K562 (cell line): Measurements from ENCODE around the gene PCDH1. TPM values are rescaled to one million over a fixed set of nuclear protein-coding genes. Genes with fewer than 3 reads are reported as not detected.

ENCODE experiments used
- ATAC-seq: fragments of 200-7000 bp; cut with Tn5 transposase; 3 replicates; pipeline ENCODE4 v1.9.1; 2020; ENCODE audit warnings: moderate library complexity
- BruUV-seq: library from RNA; stranded (reverse); fragments of 400-500 nt; replicated peaks from 2 replicates; lab custom pipeline; 2021; lab: Mats Ljungman, UMichigan
- CTCF ChIA-PET: fragments of 300-600 bp; formaldehyde crosslinking; extraction: SDS; loops from one replicate; lab custom pipeline; 2021; ENCODE audit warnings: low intra/inter-chr PET ratio; lab: Yijun Ruan, JAX
- POLR2A ChIA-PET: fragments of 300-600, 350-650 bp; sonication (Branson Sonifier 250); formaldehyde crosslinking; extraction: SDS; loops from one replicate; lab custom pipeline; 2021; ENCODE audit warnings: antibody characterized with exemption, inconsistent platforms; lab: Yijun Ruan, JAX
- DNase-seq, 4 experiments: peaks; one replicate each; pipeline versions ENCODE4 v3.0.0 to v3.0.0-alpha.2; 2011 to 2018; ENCODE audit warnings: low spot score in 3 of 4, mixed read lengths in 3 of 4; ENCODE audit errors: extremely low read depth in 1 of 4
- FAIRE-seq: peaks from 2 replicates; lab custom pipeline; 2011; peaks lifted over from hg19 to GRCh38; lab: Jason Lieb, UNC
- H2AFZ ChIP-seq: 2 replicates; pipeline ENCODE4 v1.6.0; 2011; ENCODE audit warnings: low read depth, low read length, control low read depth, inconsistent platforms
- H3K27ac ChIP-seq: fragments of 200-600 bp; 3 replicates; pipeline ENCODE4 v1.8.0; 2011; ENCODE audit warnings: low read depth, mild to moderate bottlenecking, control low read depth, inconsistent platforms, low read length, moderate library complexity, mixed read lengths; ENCODE audit errors: extremely low read depth
- H3K27me3 ChIP-seq, 2 experiments: fragments of 300-600 bp in 1 of 2; 2 replicates in 1 of 2; 3 replicates in 1 of 2; pipeline versions ENCODE4 v1.6.0 to v1.8.0; 2011; ENCODE audit warnings: inconsistent platforms in 2 of 2, low read length in 2 of 2, mild to moderate bottlenecking in 1 of 2, mixed read lengths in 1 of 2, moderate library complexity in 1 of 2; ENCODE audit not compliant: control insufficient read depth in 2 of 2, insufficient read depth in 2 of 2
- H3K36me3 ChIP-seq: fragments of 300-600 bp; 3 replicates; pipeline ENCODE4 v1.8.0; 2011; ENCODE audit warnings: mild to moderate bottlenecking, low read length, inconsistent platforms; ENCODE audit not compliant: control insufficient read depth, insufficient read depth
- H3K4me1 ChIP-seq, 2 experiments: fragments of 200-600 bp in 1 of 2; replicated peaks in 1 of 2; 2 replicates in 1 of 2; 3 replicates in 1 of 2; pipeline versions ENCODE4 v1.5.1 to v1.8.0; 2011; ENCODE audit warnings: inconsistent platforms in 2 of 2, low read length in 2 of 2, mild to moderate bottlenecking in 1 of 2, mixed read lengths in 1 of 2, moderate library complexity in 1 of 2; ENCODE audit not compliant: control insufficient read depth in 2 of 2, insufficient read depth in 2 of 2
- H3K4me2 ChIP-seq: 2 replicates; pipeline ENCODE4 v1.6.1; 2011; ENCODE audit warnings: low read length, control low read depth, inconsistent platforms, mixed read lengths; ENCODE audit not compliant: insufficient read depth
- H3K4me3 ChIP-seq: fragments of 200-600 bp; sonication (generic), shearing (Covaris generic); 2 replicates; pipeline ENCODE4 v1.5.1; 2016; ENCODE audit warnings: control low read depth, inconsistent platforms
- H3K79me2 ChIP-seq: fragments of 200-600 bp; 3 replicates; pipeline ENCODE4 v1.8.0; 2011; ENCODE audit warnings: low read length, inconsistent platforms; ENCODE audit not compliant: control insufficient read depth, insufficient read depth
- H3K9ac ChIP-seq, 2 experiments: 2 replicates each; pipeline versions ENCODE4 v1.6.0 to v1.6.1; 2011; ENCODE audit warnings: low read depth in 2 of 2, low read length in 2 of 2, control low read depth in 1 of 2, inconsistent platforms in 1 of 2, mild to moderate bottlenecking in 1 of 2, mixed read lengths in 1 of 2; ENCODE audit not compliant: insufficient read depth in 1 of 2
- H3K9me1 ChIP-seq: one replicate; pipeline ENCODE4 v1.6.0; 2011; ENCODE audit warnings: inconsistent platforms, mild to moderate bottlenecking, low read length, moderate library complexity; ENCODE audit not compliant: control insufficient read depth, insufficient read depth
- H3K9me3 ChIP-seq: replicated peaks from 2 replicates; pipeline ENCODE4 v1.5.1; 2011; ENCODE audit warnings: low read depth, low read length, inconsistent platforms; ENCODE audit not compliant: control insufficient read depth, insufficient read depth
- H4K20me1 ChIP-seq: replicated peaks from 2 replicates; pipeline ENCODE4 v1.6.1; 2011; ENCODE audit warnings: low read length, inconsistent platforms, mixed read lengths; ENCODE audit not compliant: control insufficient read depth, insufficient read depth
- CUX1 ChIP-seq: fragments of 200-800 bp; sonication (Bioruptor generic); IDR thresholded peaks from 2 replicates; pipeline ENCODE4 v1.6.1; 2016; ENCODE audit warnings: missing genetic modification characterization, missing compliant biosample characterization
- ELF2 ChIP-seq: fragments of 250-450 bp; sonication (Bioruptor Pico); IDR thresholded peaks from 2 replicates; pipeline ENCODE4 v1.5.0; 2021; ENCODE audit warnings: mild to moderate bottlenecking
- TRIM24 ChIP-seq, 2 experiments: fragments of 450-650 bp; IDR thresholded peaks; 2 replicates each; pipeline ENCODE4 v1.6.1; 2016
- TRIM25 ChIP-seq: fragments of 450-650 bp; IDR thresholded peaks from 2 replicates; pipeline ENCODE4 v1.7.0; 2016; ENCODE audit warnings: borderline replicate concordance
- TRIM28 ChIP-seq: fragments of 450-650 bp; IDR thresholded peaks from 2 replicates; pipeline ENCODE4 v1.6.1; 2017
- ZNF316 ChIP-seq: fragments of 450-650 bp; IDR thresholded peaks from 2 replicates; pipeline ENCODE4 v1.6.1; 2016
- WGBS: fragments of 100-300 bp; shearing (Covaris generic); methylation state at CpG from one replicate; pipeline ENCODE4 v1.1.6; 2016; ENCODE audit warnings: low coverage, mixed read lengths; ENCODE audit not compliant: insufficient coverage; ENCODE audit errors: missing lambda C conversion rate; 5-methylcytosine and 5-hydroxymethylcytosine counted together
- in situ Hi-C: fragments of 300-500 bp; cut with MboI; formaldehyde crosslinking; loops from 4 replicates; pipeline ENCODE4 v1.15.0; 2018; ENCODE audit warnings: inconsistent platforms, mixed read lengths
- intact Hi-C: fragments of 100-400 bp; cut with micrococcal nuclease; formaldehyde crosslinking; loops from 2 replicates; pipeline ENCODE4 v1.14.2; 2022
- polyA plus RNA-seq, 8 experiments: library from polyadenylated mRNA; depleted of rRNA in 4 of 8; stranded (reverse) in 5 of 8; unstranded in 3 of 8; fragments of >200 nt; fragmentation: Nextera tagmentation in 2 of 8; fragmentation: Illumina TruSeq in 1 of 8; extraction: Ambion mirVana in 2 of 8; extraction: Trizol in 1 of 8; gene quantifications; 2 replicates each; pipeline versions ENCODE4 v1.2.1 to v1.2.3, GENCODE V29; 2011 to 2014; ENCODE audit warnings: inconsistent platforms in 1 of 8, missing spikeins in 1 of 8
- total RNA-seq, 7 experiments: library from RNA; depleted of rRNA in 6 of 7; stranded (reverse); fragments of >200 nt in 6 of 7; fragmentation: Illumina TruSeq in 2 of 7; extraction: Trizol in 2 of 7; gene quantifications; 2 replicates each; pipeline versions ENCODE4 v1.2.1 to v1.2.3, GENCODE V29; 2011 to 2021; ENCODE audit warnings: low replicate concordance in 1 of 7

The PCDH1 gene
- total and polyA plus RNA-seq, 9 of the 15 experiments (the other 6 are each of a cell fraction or from before 2014, with no cell fraction given) = 0.11 to 3.6 (median 1.9) TPM; not detected in 1

- FAIRE-seq = no peak
- no peak overlapping the region for H3K27ac ChIP-seq
- no peaks in the 10 kb centered on the region for H3K79me2 ChIP-seq
- H3K9me3 ChIP-seq = no peaks in the 10 kb centered on the region; the same call in 1 of the 2 replicates
- DNase-seq = no peak
- H4K20me1 ChIP-seq = no peaks in the 10 kb centered on the region
- BruUV-seq = no TSS peak
- in situ Hi-C loops (no loop called here), intact Hi-C loops (no loop called here)
- no peak overlapping the region for H3K4me2 ChIP-seq
- no peaks in the 10 kb centered on the region for H3K36me3 ChIP-seq
- no peak overlapping the region for H3K4me3 ChIP-seq
- TF ChIP-seq TRIM25 (no peak), TRIM24 (IDR thresholded peaks at IDR 0.05) (peak in 1 of 2 experiments; percentile 63; a peak in 2 of 4 replicates), ELF2 (CRISPR knock-in tag) (no peak), CUX1 (CRISPR knock-in tag) (no peak), TRIM28 (peak; percentile 84), ZNF316 (peak; percentile 82)
- TF ChIP-seq, all 486 proteins: peak for 3
- peaks cover 5 to 7% of the 10 kb centered on the region in 2 experiments; a peak in 4 of 5 replicates for H3K4me1 ChIP-seq
- ATAC-seq = no peak
- ChIA-PET CTCF (no interaction called here), POLR2A (no interaction called here)
- no peak overlapping the region for H3K9ac ChIP-seq
- H2AFZ ChIP-seq = no peak overlapping the region
- H3K9me1 ChIP-seq = no peaks in the 10 kb centered on the region
- 44% methylated on average over 4 of the region's 4 CpGs for WGBS
- no peaks in the 10 kb centered on the region for H3K27me3 ChIP-seq
These were observed 31.0 kb upstream of the PCDH1 start for GRCh38 chr5:141909212-141909611.
